Progenitor cell of endocrine pancreas (in vitro differentiated cells): ENCODE data around the gene STIMATE. TPM values are rescaled to one million over a fixed set of nuclear protein-coding genes. Genes with fewer than 3 reads are reported as not detected.

Source experiments
- DNase-seq: peaks from one replicate; pipeline ENCODE4 v3.0.0; 2021; ENCODE audit warnings: low spot score; ENCODE audit not compliant: unreplicated experiment
- H3K27ac Mint-ChIP-seq: 2 replicates; pipeline ENCODE4 v1.8.0; 2021; ENCODE audit warnings: mild to moderate bottlenecking, moderate library complexity, mixed read lengths
- H3K27me3 Mint-ChIP-seq: 2 replicates; pipeline ENCODE4 v1.8.0; 2021; ENCODE audit warnings: mixed read lengths
- H3K36me3 Mint-ChIP-seq: 2 replicates; pipeline ENCODE4 v1.8.0; 2022; ENCODE audit warnings: mixed read lengths; ENCODE audit not compliant: insufficient read depth
- H3K4me1 Mint-ChIP-seq: 2 replicates; pipeline ENCODE4 v1.8.0; 2021; ENCODE audit warnings: low read depth, mixed read lengths
- H3K4me3 Mint-ChIP-seq: 2 replicates; pipeline ENCODE4 v1.8.0; 2021; ENCODE audit warnings: low read depth, mild to moderate bottlenecking, moderate library complexity, mixed read lengths
- H3K9me3 Mint-ChIP-seq: 2 replicates; pipeline ENCODE4 v1.8.0; 2021; ENCODE audit warnings: low read depth, mixed read lengths
- CTCF ChIP-seq: fragments of 200-600 bp; sonication (generic); IDR thresholded peaks from one replicate; pipeline ENCODE4 v1.5.0; 2021; ENCODE audit warnings: antibody characterized with exemption, mild to moderate bottlenecking; ENCODE audit not compliant: unreplicated experiment
- total RNA-seq: library from RNA; stranded (reverse); gene quantifications from 2 replicates; pipeline ENCODE4 v1.2.1, GENCODE V29; 2021

STIMATE gene
- total RNA-seq, 1 donor from 2014 or later, result 17.4 TPM

DNA sequence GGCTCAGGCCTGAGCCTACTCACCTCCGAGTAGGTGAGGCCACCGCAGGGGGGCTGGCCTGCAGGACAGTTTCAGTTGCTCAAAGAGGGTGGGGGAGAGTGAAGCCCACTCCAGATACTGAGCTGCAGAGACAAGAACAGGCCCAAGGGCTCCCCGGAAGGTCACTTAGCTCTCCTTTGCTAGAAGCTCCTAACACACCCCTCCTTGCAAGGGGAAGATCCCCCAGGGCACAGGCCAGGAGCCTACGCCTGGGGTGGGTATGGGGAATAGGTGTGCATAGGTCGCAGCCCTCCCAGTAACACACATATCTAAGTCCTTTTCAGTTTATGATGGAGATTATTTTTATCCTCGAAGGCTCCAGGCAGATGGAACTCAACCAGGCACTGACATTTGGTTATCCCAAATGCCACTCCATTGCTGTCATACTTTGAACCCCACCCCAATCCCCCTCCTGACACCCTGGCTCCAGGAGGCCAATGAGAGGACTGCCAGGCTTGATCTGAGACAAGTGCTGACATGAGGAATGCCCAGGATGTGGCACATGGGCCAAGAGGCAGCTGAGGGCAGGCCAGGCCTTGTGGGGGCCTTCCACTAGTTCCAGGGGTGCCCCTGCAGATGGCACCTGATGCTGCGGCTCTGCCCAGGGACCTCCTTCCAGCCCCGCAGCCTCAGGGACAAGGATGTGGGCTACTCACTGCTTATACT, 61.4 kb downstream of the STIMATE start:
- Mint-ChIP-seq H3K4me3 (no peak overlapping the region), H3K36me3 (peaks cover 1% of the 10 kb centered on the region), H3K27me3 (no peaks in the 10 kb centered on the region), H3K27ac (no peak overlapping the region), H3K4me1 (peaks cover 17% of the 10 kb centered on the region), H3K9me3 (no peaks in the 10 kb centered on the region)
- no peak for TF ChIP-seq CTCF
- no peak for DNase-seq

- H3K27ac Mint-ChIP-seq, result peak within 1 kb of the TSS; percentile 21
- H3K9me3 Mint-ChIP-seq, result no peaks in the 10 kb centered on the region
- H3K27me3 Mint-ChIP-seq, result no peaks in the 10 kb centered on the region
- H3K4me3 Mint-ChIP-seq, result no peak within 1 kb of the TSS
- no peak for DNase-seq
- no peak for TF ChIP-seq CTCF
- H3K4me1 Mint-ChIP-seq, result peaks cover 15% of the 10 kb centered on the region
- no peaks in the 10 kb centered on the region for H3K36me3 Mint-ChIP-seq
Measured at GRCh38 chr3:52834871-52835501, 62.4 kb downstream of the STIMATE start, which contains the start of gene MUSTN1. Gene MUSTN1 (minus strand): TSS chr3:52835019. CDS start chr3:52834948, 71 bp downstream.

DNA sequence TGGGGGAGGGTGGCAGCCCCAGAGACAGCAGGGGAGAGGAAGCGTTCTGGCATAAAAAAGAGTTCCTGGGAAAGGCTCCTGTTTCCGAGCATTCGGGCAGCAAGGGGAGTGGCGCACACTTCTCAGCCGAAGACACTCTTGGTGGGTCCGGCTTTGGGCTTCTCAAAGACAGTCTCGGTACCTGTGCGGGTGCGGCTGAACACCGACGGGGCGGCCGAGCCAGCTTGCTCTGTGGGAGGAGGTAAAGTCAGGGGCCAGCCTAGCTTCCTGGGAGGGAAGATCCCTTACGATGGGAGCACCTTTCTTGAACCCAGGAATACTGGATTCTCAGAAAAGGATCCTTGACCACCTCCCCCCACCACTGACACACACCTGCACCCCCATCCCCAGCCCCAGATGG, 64.1 kb downstream of the STIMATE start:
- no peaks in the 10 kb centered on the region for H3K9me3 Mint-ChIP-seq
- no peak for TF ChIP-seq CTCF
- H3K27ac Mint-ChIP-seq, result no peak overlapping the region
- peaks cover 5% of the 10 kb centered on the region for H3K4me1 Mint-ChIP-seq
- H3K36me3 Mint-ChIP-seq, result no peaks in the 10 kb centered on the region
- no peak for DNase-seq
- no peak overlapping the region for H3K4me3 Mint-ChIP-seq
- no peaks in the 10 kb centered on the region for H3K27me3 Mint-ChIP-seq

GRCh38 chr3:52831500-52832301, 65.6 kb downstream of the STIMATE start:
- TF ChIP-seq CTCF, result no peak
- Mint-ChIP-seq H3K27me3 (no peaks in the 10 kb centered on the region), H3K27ac (no peak overlapping the region), H3K36me3 (no peaks in the 10 kb centered on the region), H3K4me3 (no peak overlapping the region), H3K4me1 (peaks cover 14% of the 10 kb centered on the region), H3K9me3 (no peaks in the 10 kb centered on the region)
- no peak for DNase-seq

- H3K4me1 Mint-ChIP-seq, result peaks cover 14% of the 10 kb centered on the region
- no peaks in the 10 kb centered on the region for H3K9me3 Mint-ChIP-seq
- H3K27me3 Mint-ChIP-seq, result no peaks in the 10 kb centered on the region
- no peak within 1 kb of the TSS for H3K4me3 Mint-ChIP-seq
- no peak for TF ChIP-seq CTCF
- no peak for DNase-seq
- H3K27ac Mint-ChIP-seq, result no peak within 1 kb of the TSS
- no peaks in the 10 kb centered on the region for H3K36me3 Mint-ChIP-seq
Measured at GRCh38 chr3:52830535-52831258, 66.7 kb downstream of the STIMATE start, which contains the start of gene ITIH4. Gene ITIH4 (minus strand): TSS chr3:52830672. CDS start chr3:52830642, 30 bp downstream.
